ENCODE measurements around the gene LENG8.

Gene LENG8

GRCh38 chr19:54448040-54448773 is 792 bp upstream of the LENG8 start:
- H3K9ac ChIP-seq (ENCODE audit: low read length): peak overlapping the region; percentile 93
- H3K4me3 ChIP-seq (ENCODE audit: insufficient read depth, low read length, poor library complexity, severe bottlenecking): peak overlapping the region; percentile 90
- H3K27me3 ChIP-seq (ENCODE audit: low read length): no peaks in the 10 kb centered on the region
- H3K4me2 ChIP-seq (ENCODE audit: low read depth, low read length, poor library complexity, severe bottlenecking): peak overlapping the region; percentile 89
- H3K9me2 ChIP-seq (replicated peaks; ENCODE audit: insufficient read depth, low read length): no peaks in the 10 kb centered on the region
- no peaks in the 10 kb centered on the region for H3K9me3 ChIP-seq (ENCODE audit: insufficient read depth, low read length)
- H3K79me2 ChIP-seq (ENCODE audit: insufficient read depth, low read length): peaks cover 56% of the 10 kb centered on the region
- H3K36me3 ChIP-seq (ENCODE audit: low read length): no peaks in the 10 kb centered on the region
- peak overlapping the region; percentile 68 for H2AFZ ChIP-seq (ENCODE audit: low read depth, low read length, severe bottlenecking)
- H3K27ac ChIP-seq (ENCODE audit: low read depth, low read length): peak overlapping the region; percentile 45
- H4K20me1 ChIP-seq (ENCODE audit: low read depth, low read length): peaks cover 19% of the 10 kb centered on the region; the same call in 1 of the 2 replicates
- TF ChIP-seq CTCF (IDR thresholded peaks at IDR 0.05; ENCODE audit: insufficient read depth, low read length, poor library complexity, severe bottlenecking) (no peak), EZH2phosphoT487 (conservative IDR thresholded peaks at IDR 0.05; ENCODE audit: low read length) (no peak)
- H3F3A ChIP-seq (ENCODE audit: insufficient read depth): 0 out of 2 replicates have a peak, but pooled peaks cover 3% of the 10 kb centered on the region

- peak overlapping the region; percentile 90 for H3K4me3 ChIP-seq (ENCODE audit: insufficient read depth, low read length, poor library complexity, severe bottlenecking)
- TF ChIP-seq EZH2phosphoT487 (conservative IDR thresholded peaks at IDR 0.05; ENCODE audit: low read length) (no peak), CTCF (IDR thresholded peaks at IDR 0.05; ENCODE audit: insufficient read depth, low read length, poor library complexity, severe bottlenecking) (no peak)
- no peaks in the 10 kb centered on the region for H3K9me3 ChIP-seq (ENCODE audit: insufficient read depth, low read length)
These were observed 686 bp downstream of the LENG8 start for GRCh38 chr19:54449701-54450069.

GRCh38 chr19:54451331-54451871 is 2.4 kb downstream of the LENG8 start:
- Histone ChIP-seq H3K4me3 (ENCODE audit: insufficient read depth, low read length, poor library complexity, severe bottlenecking) (no peak overlapping the region), H3K27ac (ENCODE audit: low read depth, low read length) (no peak overlapping the region), H4K20me1 (ENCODE audit: low read depth, low read length) (peaks cover 19% of the 10 kb centered on the region; the same call in 1 of the 2 replicates), H3K9ac (ENCODE audit: low read length) (no peak overlapping the region), H3K9me3 (ENCODE audit: insufficient read depth, low read length) (no peaks in the 10 kb centered on the region), H3K36me3 (ENCODE audit: low read length) (no peaks in the 10 kb centered on the region), H3K9me2 (replicated peaks; ENCODE audit: insufficient read depth, low read length) (no peaks in the 10 kb centered on the region), H3K27me3 (ENCODE audit: low read length) (no peaks in the 10 kb centered on the region), H3K79me2 (ENCODE audit: insufficient read depth, low read length) (peaks cover 62% of the 10 kb centered on the region), H3K4me2 (ENCODE audit: low read depth, low read length, poor library complexity, severe bottlenecking) (peak overlapping the region; percentile 6), H3F3A (ENCODE audit: insufficient read depth) (0 out of 2 replicates have a peak, but pooled peaks cover 3% of the 10 kb centered on the region), H2AFZ (ENCODE audit: low read depth, low read length, severe bottlenecking) (no peak overlapping the region)
- TF ChIP-seq EZH2phosphoT487 (conservative IDR thresholded peaks at IDR 0.05; ENCODE audit: low read length) (no peak), CTCF (IDR thresholded peaks at IDR 0.05; ENCODE audit: insufficient read depth, low read length, poor library complexity, severe bottlenecking) (no peak)

More at GRCh38 chr19:54449701-54450069, 686 bp downstream of the LENG8 start:
- H3K9ac ChIP-seq (ENCODE audit: low read length): peak overlapping the region; percentile 93
- H4K20me1 ChIP-seq (ENCODE audit: low read depth, low read length): peaks cover 19% of the 10 kb centered on the region; the same call in 1 of the 2 replicates
- H3K79me2 ChIP-seq (ENCODE audit: insufficient read depth, low read length): peaks cover 62% of the 10 kb centered on the region
- H3K4me2 ChIP-seq (ENCODE audit: low read depth, low read length, poor library complexity, severe bottlenecking): peak overlapping the region; percentile 91
- no peaks in the 10 kb centered on the region for H3K27me3 ChIP-seq (ENCODE audit: low read length)
- H3K27ac ChIP-seq (ENCODE audit: low read depth, low read length): peak overlapping the region; percentile 63
- H2AFZ ChIP-seq (ENCODE audit: low read depth, low read length, severe bottlenecking): no peak overlapping the region
- H3K9me2 ChIP-seq (replicated peaks; ENCODE audit: insufficient read depth, low read length): no peaks in the 10 kb centered on the region
- no peaks in the 10 kb centered on the region for H3K36me3 ChIP-seq (ENCODE audit: low read length)
- 0 out of 2 replicates have a peak, but pooled peaks cover 3% of the 10 kb centered on the region for H3F3A ChIP-seq (ENCODE audit: insufficient read depth)

Data from SU-DHL-6 (cell line).